ENCODE measurements around the gene SMYD3. TPM values are rescaled to one million over a fixed set of nuclear protein-coding genes. Genes with fewer than 3 reads are reported as not detected.

The SMYD3 gene
- total RNA-seq, 3 donors from 2014 or later: 16.8 to 28.8 (median 19.5) TPM

DNA sequence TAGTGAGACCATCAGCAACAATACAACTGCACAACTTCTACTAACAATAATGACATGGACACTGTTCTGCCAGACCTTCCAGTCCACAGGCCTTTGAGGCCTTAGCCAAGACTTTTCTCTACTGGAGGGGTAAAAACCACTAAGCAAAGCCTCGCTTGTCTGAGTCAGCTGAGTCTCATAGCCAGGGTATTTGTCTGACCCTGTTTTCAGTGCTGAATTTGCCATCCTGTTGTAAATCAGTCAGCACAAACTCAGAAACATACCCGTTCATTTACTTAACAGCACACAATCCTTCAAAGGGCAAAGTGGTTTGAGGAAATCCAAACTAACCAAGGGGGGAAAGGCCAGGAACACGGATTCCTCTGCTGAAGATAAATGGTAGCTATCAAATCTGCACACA, 537.8 kb downstream of the SMYD3 start:
- no peak for TF ChIP-seq POLR2AphosphoS5 (IDR thresholded peaks at IDR 0.05)
- TF ChIP-seq, protein P1, sequence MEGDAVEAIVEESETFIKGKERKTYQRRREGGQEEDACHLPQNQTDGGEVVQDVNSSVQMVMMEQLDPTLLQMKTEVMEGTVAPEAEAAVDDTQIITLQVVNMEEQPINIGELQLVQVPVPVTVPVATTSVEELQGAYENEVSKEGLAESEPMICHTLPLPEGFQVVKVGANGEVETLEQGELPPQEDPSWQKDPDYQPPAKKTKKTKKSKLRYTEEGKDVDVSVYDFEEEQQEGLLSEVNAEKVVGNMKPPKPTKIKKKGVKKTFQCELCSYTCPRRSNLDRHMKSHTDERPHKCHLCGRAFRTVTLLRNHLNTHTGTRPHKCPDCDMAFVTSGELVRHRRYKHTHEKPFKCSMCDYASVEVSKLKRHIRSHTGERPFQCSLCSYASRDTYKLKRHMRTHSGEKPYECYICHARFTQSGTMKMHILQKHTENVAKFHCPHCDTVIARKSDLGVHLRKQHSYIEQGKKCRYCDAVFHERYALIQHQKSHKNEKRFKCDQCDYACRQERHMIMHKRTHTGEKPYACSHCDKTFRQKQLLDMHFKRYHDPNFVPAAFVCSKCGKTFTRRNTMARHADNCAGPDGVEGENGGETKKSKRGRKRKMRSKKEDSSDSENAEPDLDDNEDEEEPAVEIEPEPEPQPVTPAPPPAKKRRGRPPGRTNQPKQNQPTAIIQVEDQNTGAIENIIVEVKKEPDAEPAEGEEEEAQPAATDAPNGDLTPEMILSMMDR (IDR thresholded peaks at IDR 0.05): no peak
- H3K27ac ChIP-seq: no peak overlapping the region
- no peak overlapping the region for H3K4me3 ChIP-seq
- DNase-seq (ENCODE audit: low spot score in 2 of 2): no peak
- intact Hi-C loops (cut with DNase I; ENCODE audit: low total_unique reads): no loop called here
- no peaks in the 10 kb centered on the region for H3K27me3 ChIP-seq
- H3K4me1 ChIP-seq: no peaks in the 10 kb centered on the region
- H3K9me3 ChIP-seq: peaks cover 0 to 4% of the 10 kb centered on the region in 2 donors
- H3K36me3 ChIP-seq: no peaks in the 10 kb centered on the region

DNA sequence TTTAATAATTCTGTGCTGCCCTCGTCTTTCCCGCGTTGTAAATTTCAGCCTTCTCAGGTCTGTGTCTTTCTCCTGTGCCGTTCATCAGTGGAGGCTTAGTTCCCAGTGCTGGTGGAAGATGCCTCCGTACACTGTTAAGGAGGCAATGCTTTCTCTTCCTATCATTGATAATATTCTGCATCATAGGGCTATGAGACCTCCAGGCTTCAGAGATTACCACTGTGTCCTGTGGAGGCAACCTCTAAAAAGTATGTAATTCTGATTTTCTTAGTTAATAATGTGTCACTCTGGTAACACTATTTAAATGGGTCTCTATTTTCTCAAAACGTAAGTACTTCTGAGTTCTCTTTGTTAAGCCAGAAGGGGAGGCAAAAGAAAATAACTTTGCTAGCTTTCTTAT, 538.3 kb downstream of the SMYD3 start:
- Histone ChIP-seq H3K27ac (no peak overlapping the region), H3K27me3 (no peaks in the 10 kb centered on the region), H3K4me3 (no peak overlapping the region), H3K4me1 (no peaks in the 10 kb centered on the region), H3K36me3 (no peaks in the 10 kb centered on the region), H3K9me3 (peaks cover 0 to 4% of the 10 kb centered on the region in 2 donors)
- no peak for TF ChIP-seq POLR2A (IDR thresholded peaks at IDR 0.05)
- TF ChIP-seq POLR2AphosphoS5 (IDR thresholded peaks at IDR 0.05): no peak
- TF ChIP-seq, protein P1 (IDR thresholded peaks at IDR 0.05): no peak
- DNase-seq (ENCODE audit: low spot score in 2 of 2): no peak
- intact Hi-C loops (cut with DNase I; ENCODE audit: low total_unique reads): no loop called here

GRCh38 chr1:245965398-245965797, 541.7 kb downstream of the SMYD3 start:
- Histone ChIP-seq H3K4me1 (no peaks in the 10 kb centered on the region), H3K9me3 (peaks cover 0 to 4% of the 10 kb centered on the region in 2 donors), H3K4me3 (no peak overlapping the region), H3K27ac (no peak overlapping the region), H3K27me3 (no peaks in the 10 kb centered on the region), H3K36me3 (no peaks in the 10 kb centered on the region)
- intact Hi-C loops (cut with DNase I; ENCODE audit: low total_unique reads): no loop called here
- no peak for DNase-seq (ENCODE audit: low spot score in 2 of 2)
- TF ChIP-seq, protein P1 (IDR thresholded peaks at IDR 0.05): no peak
- TF ChIP-seq POLR2AphosphoS5 (IDR thresholded peaks at IDR 0.05): no peak
- no peak for TF ChIP-seq POLR2A (IDR thresholded peaks at IDR 0.05)

GRCh38 chr1:245963649-245964048, 543.4 kb downstream of the SMYD3 start:
- peaks cover 0 to 4% of the 10 kb centered on the region in 2 donors for H3K9me3 ChIP-seq
- H3K36me3 ChIP-seq: no peaks in the 10 kb centered on the region

GRCh38 chr1:245962453-245962852, 544.6 kb downstream of the SMYD3 start:
- TF ChIP-seq POLR2AphosphoS5 (IDR thresholded peaks at IDR 0.05) (no peak), POLR2A (IDR thresholded peaks at IDR 0.05) (no peak)
- TF ChIP-seq, protein P1 (IDR thresholded peaks at IDR 0.05): no peak
- Histone ChIP-seq H3K36me3 (no peaks in the 10 kb centered on the region), H3K4me1 (no peaks in the 10 kb centered on the region), H3K27ac (no peak overlapping the region), H3K27me3 (no peaks in the 10 kb centered on the region), H3K9me3 (peaks cover 0 to 4% of the 10 kb centered on the region in 2 donors), H3K4me3 (no peak overlapping the region)
- intact Hi-C loops (cut with DNase I; ENCODE audit: low total_unique reads): no loop called here
- DNase-seq (ENCODE audit: low spot score in 2 of 2): no peak

More at GRCh38 chr1:245963649-245964048, 543.4 kb downstream of the SMYD3 start:
- DNase-seq (ENCODE audit: low spot score in 2 of 2): no peak
- intact Hi-C loops (cut with DNase I; ENCODE audit: low total_unique reads): no loop called here
- TF ChIP-seq, protein P1 (IDR thresholded peaks at IDR 0.05): no peak
- TF ChIP-seq POLR2A (IDR thresholded peaks at IDR 0.05) (no peak), POLR2AphosphoS5 (IDR thresholded peaks at IDR 0.05) (no peak)
- Histone ChIP-seq H3K27ac (no peak overlapping the region), H3K27me3 (no peaks in the 10 kb centered on the region), H3K4me1 (no peaks in the 10 kb centered on the region), H3K4me3 (no peak overlapping the region)
